Measurements from ENCODE around the gene TP53BP1. TPM values are rescaled to one million over a fixed set of nuclear protein-coding genes. Genes with fewer than 3 reads are reported as not detected.

TP53BP1 gene
- total and polyA plus RNA-seq, 4 donors, result 2.7 to 12.0 (median 7.3) TPM

GRCh38 chr15:43516185-43516584, 23.2 kb upstream of the TP53BP1 start (continued):
- TF ChIP-seq, protein P1, sequence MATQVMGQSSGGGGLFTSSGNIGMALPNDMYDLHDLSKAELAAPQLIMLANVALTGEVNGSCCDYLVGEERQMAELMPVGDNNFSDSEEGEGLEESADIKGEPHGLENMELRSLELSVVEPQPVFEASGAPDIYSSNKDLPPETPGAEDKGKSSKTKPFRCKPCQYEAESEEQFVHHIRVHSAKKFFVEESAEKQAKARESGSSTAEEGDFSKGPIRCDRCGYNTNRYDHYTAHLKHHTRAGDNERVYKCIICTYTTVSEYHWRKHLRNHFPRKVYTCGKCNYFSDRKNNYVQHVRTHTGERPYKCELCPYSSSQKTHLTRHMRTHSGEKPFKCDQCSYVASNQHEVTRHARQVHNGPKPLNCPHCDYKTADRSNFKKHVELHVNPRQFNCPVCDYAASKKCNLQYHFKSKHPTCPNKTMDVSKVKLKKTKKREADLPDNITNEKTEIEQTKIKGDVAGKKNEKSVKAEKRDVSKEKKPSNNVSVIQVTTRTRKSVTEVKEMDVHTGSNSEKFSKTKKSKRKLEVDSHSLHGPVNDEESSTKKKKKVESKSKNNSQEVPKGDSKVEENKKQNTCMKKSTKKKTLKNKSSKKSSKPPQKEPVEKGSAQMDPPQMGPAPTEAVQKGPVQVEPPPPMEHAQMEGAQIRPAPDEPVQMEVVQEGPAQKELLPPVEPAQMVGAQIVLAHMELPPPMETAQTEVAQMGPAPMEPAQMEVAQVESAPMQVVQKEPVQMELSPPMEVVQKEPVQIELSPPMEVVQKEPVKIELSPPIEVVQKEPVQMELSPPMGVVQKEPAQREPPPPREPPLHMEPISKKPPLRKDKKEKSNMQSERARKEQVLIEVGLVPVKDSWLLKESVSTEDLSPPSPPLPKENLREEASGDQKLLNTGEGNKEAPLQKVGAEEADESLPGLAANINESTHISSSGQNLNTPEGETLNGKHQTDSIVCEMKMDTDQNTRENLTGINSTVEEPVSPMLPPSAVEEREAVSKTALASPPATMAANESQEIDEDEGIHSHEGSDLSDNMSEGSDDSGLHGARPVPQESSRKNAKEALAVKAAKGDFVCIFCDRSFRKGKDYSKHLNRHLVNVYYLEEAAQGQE (IDR thresholded peaks at IDR 0.05), result no peak
- TF ChIP-seq GABPA (IDR thresholded peaks at IDR 0.05 in 1 of 2, conservative IDR thresholded peaks at IDR 0.05 in 1 of 2), result no peak
- TF ChIP-seq SP1 (IDR thresholded peaks at IDR 0.05), result no peak
- no peak for TF ChIP-seq HNF4A (conservative IDR thresholded peaks at IDR 0.05)
- no peak for TF ChIP-seq FOXA1 (IDR thresholded peaks at IDR 0.05)
- no peak for TF ChIP-seq RAD21 (IDR thresholded peaks at IDR 0.05)
- TF ChIP-seq HNF4G (IDR thresholded peaks at IDR 0.05), result no peak

DNA sequence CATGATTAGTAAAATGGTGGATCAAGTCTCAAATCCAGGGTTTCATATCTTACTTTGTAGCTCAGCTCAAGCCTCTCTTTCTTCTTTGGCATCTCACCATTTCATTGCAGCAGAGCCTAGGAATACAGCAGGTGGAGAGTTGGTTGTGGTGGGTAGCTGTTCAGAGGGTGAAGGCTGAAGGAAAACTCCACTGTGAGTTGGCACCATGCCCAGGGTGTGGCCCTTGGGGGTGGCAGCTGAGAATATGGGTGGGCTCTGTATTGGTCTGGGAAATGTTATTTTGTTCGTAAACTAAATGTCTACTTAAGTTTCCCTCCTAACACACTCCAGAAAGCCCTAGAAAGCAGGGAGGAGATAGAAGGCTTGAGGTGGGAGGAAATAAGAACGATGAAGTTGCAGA, 22.8 kb upstream of the TP53BP1 start:
- Histone ChIP-seq H3K36me3 (ENCODE audit: control insufficient read depth in 4 of 4, insufficient read depth in 3 of 4, low read depth in 1 of 4, low read length in 3 of 4) (no peaks in the 10 kb centered on the region), H3K4me3 (ENCODE audit: low read depth in 1 of 3, low read length in 3 of 3) (no peak overlapping the region), H3K9ac (ENCODE audit: low read depth in 1 of 2, low read length in 2 of 2) (no peak overlapping the region), H3K4me1 (ENCODE audit: control insufficient read depth in 4 of 4, insufficient read depth in 4 of 4, low read length in 3 of 4) (peaks cover 5 to 10% (median 6%) of the 10 kb centered on the region in 4 donors), H3K27ac (ENCODE audit: low read depth in 1 of 2, low read length in 2 of 2) (no peak overlapping the region), H3K27me3 (ENCODE audit: control insufficient read depth in 4 of 4, insufficient read depth in 4 of 4, low read length in 3 of 4) (peaks cover 0 to 19% (median under 1%) of the 10 kb centered on the region in 4 donors), H3K9me3 (ENCODE audit: control insufficient read depth in 4 of 4, low read length in 3 of 4) (no peaks in the 10 kb centered on the region)
- no peak for DNase-seq (ENCODE audit: low spot score)
- WGBS, result 53% methylated on average over 2 of the region's 2 CpGs
- TF ChIP-seq YY1 (IDR thresholded peaks at IDR 0.05) (no peak), RAD21 (IDR thresholded peaks at IDR 0.05) (no peak), ATF3 (IDR thresholded peaks at IDR 0.05) (no peak), HNF4A (conservative IDR thresholded peaks at IDR 0.05) (no peak), EGR1 (IDR thresholded peaks at IDR 0.05; ENCODE audit: low read depth in 2 of 2) (no peak), FOXA1 (IDR thresholded peaks at IDR 0.05) (no peak), NR2F2 (IDR thresholded peaks at IDR 0.05) (no peak), TAF1 (conservative IDR thresholded peaks at IDR 0.05) (no peak), SP1 (IDR thresholded peaks at IDR 0.05) (no peak), JUND (IDR thresholded peaks at IDR 0.05) (no peak), GABPA (IDR thresholded peaks at IDR 0.05 in 1 of 2, conservative IDR thresholded peaks at IDR 0.05 in 1 of 2) (no peak), HNF4G (IDR thresholded peaks at IDR 0.05) (no peak), RXRA (IDR thresholded peaks at IDR 0.05) (no peak), ZBTB33 (IDR thresholded peaks at IDR 0.05) (no peak), FOXA2 (IDR thresholded peaks at IDR 0.05) (no peak)
- TF ChIP-seq, protein P1 (IDR thresholded peaks at IDR 0.05), result no peak
- TF ChIP-seq, protein P2, sequence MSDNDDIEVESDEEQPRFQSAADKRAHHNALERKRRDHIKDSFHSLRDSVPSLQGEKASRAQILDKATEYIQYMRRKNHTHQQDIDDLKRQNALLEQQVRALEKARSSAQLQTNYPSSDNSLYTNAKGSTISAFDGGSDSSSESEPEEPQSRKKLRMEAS (IDR thresholded peaks at IDR 0.05), result no peak
- TF ChIP-seq, protein P3, sequence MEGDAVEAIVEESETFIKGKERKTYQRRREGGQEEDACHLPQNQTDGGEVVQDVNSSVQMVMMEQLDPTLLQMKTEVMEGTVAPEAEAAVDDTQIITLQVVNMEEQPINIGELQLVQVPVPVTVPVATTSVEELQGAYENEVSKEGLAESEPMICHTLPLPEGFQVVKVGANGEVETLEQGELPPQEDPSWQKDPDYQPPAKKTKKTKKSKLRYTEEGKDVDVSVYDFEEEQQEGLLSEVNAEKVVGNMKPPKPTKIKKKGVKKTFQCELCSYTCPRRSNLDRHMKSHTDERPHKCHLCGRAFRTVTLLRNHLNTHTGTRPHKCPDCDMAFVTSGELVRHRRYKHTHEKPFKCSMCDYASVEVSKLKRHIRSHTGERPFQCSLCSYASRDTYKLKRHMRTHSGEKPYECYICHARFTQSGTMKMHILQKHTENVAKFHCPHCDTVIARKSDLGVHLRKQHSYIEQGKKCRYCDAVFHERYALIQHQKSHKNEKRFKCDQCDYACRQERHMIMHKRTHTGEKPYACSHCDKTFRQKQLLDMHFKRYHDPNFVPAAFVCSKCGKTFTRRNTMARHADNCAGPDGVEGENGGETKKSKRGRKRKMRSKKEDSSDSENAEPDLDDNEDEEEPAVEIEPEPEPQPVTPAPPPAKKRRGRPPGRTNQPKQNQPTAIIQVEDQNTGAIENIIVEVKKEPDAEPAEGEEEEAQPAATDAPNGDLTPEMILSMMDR (IDR thresholded peaks at IDR 0.05; ENCODE audit: low read depth, low read length, missing input control), result no peak
